NCI-H1694 (cell line): ENCODE results near the gene ALMS1.
"Not testable (repeated sequence)": the region's sequence is repeated elsewhere in the genome, so short reads cannot be mapped to it uniquely, and the experiment has no call there.

Experiments used
- DNase-seq: peaks from one replicate; lab custom pipeline; 2025; lab: John Stamatoyannopoulos, UW

Gene ALMS1

DNA sequence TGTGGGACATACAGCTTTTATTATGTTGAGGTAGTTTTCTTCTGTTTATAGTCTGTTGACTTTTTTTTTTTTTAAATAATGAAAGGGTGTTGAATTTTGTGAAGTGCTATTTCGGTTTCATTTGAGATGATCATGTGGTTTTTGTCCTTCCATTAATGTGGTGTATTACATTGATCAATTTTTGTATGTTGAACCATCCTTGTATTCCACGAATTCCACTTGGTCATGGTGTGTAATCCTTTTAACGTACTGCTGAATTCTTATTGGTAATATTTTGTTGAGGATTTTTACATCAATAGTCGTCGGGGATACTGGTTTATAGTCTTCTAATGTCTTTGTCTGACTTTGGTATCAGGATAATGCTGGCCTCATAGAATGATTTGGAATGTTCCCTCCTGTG is 18.8 kb downstream of the ALMS1 start:
- no peak for DNase-seq

- no peak for DNase-seq
Observed at GRCh38 chr2:73406996-73407395, 21.4 kb downstream of the ALMS1 start.

DNA sequence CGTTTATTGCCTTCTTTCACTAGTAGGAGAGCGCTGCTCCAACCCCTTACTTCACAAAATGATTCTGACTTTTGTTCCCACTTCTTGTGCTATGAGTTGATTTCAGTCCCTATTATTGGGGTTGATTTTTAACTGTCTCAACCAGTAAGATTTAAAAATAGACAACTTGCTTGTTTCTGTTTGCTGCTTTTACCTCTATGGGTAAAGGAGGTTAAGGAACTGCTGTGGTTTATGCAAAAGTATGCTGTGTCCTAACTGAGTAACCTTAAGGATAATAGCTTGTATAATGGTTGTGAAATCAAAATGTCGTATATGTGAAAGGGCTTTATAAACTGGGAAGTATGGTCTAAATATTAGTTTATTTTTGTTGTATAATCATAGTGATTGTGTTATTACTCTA is 22.6 kb downstream of the ALMS1 start:
- no peak for DNase-seq

- no peak for DNase-seq
Observed at GRCh38 chr2:73414696-73415095, 29.1 kb downstream of the ALMS1 start.

- no peak for DNase-seq
Observed at GRCh38 chr2:73415906-73416305, 30.3 kb downstream of the ALMS1 start.

DNA sequence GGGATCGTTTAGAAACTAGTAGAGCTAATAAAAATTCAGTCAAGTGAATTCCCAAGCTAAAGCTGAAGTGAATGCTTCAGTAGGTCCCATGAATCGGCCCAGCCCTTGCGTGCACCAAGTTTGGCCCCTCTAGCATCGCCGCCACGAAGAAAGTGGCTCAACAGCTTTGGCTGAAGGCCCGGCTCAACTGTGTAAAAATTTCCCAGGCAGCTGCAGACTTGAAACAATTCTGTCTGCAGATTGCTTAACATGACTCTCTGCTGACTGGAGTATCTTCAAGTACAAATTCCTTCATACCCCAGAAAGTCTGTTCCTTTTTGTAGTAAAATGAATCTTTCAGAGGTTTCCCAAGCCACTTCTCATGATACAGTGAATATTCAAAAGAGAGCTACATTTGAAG is 32.7 kb downstream of the ALMS1 start:
- no peak for DNase-seq

GRCh38 chr2:73423913-73424312 is 38.3 kb downstream of the ALMS1 start:
- DNase-seq: no peak

- no peak for DNase-seq
Observed at GRCh38 chr2:73426176-73426575, 40.5 kb downstream of the ALMS1 start.

- no peak for DNase-seq
Observed at GRCh38 chr2:73436019-73436418, 50.4 kb downstream of the ALMS1 start.

DNA sequence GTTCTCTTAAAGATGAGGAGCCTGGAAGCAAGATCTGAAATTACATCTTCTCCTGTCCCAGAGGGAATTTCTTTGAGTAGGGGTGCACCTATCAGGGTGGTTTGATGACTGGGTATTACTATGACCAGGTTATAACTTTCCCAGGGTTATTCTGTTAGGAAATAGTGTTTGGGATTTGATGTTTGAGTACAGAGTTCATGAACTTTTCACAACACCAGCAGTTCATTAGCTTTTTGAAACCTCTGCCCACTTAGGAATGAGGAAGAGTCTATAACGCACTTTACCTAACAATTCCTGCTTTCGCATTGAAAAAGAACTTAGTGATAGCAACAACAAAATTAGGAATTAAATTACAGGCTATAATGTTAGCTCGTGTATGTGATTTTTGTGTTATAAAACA is 58.6 kb downstream of the ALMS1 start:
- DNase-seq: no peak

- no peak for DNase-seq
Observed at GRCh38 chr2:73448856-73449255, 63.2 kb downstream of the ALMS1 start.

- DNase-seq: no peak
Observed at GRCh38 chr2:73449404-73449803, 63.8 kb downstream of the ALMS1 start.

DNA sequence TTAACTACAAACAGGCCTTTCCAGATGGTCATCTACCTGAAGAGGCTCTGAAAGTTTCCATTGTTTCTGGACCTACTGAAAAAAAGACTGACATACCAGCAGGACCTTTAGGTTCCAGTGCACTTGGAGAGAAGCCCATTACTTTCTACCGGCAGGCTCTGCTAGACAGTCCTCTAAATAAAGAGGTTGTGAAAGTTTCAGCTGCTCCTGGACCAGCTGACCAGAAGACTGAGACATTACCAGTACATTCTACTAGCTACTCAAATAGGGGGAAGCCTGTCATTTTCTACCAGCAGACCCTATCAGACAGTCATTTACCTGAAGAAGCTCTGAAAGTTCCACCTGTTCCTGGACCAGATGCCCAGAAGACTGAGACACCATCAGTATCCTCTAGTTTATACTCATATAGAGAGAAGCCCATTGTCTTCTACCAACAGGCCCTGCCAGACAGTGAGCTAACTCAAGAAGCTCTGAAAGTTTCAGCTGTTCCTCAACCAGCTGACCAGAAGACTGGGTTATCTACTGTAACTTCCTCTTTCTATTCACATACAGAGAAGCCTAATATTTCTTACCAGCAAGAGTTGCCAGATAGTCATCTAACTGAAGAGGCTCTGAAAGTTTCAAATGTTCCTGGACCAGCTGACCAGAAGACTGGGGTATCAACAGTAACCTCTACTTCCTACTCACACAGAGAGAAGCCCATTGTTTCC is 65.8 kb downstream of the ALMS1 start:
- DNase-seq: no peak

- no peak for DNase-seq
Observed at GRCh38 chr2:73457982-73458381, 72.3 kb downstream of the ALMS1 start.

- not testable (repeated sequence) for DNase-seq
Observed at GRCh38 chr2:73462388-73462787, 76.8 kb downstream of the ALMS1 start.

GRCh38 chr2:73468376-73468775 is 82.7 kb downstream of the ALMS1 start:
- DNase-seq: no peak

GRCh38 chr2:73483874-73484273 is 98.2 kb downstream of the ALMS1 start:
- not testable (repeated sequence) for DNase-seq

GRCh38 chr2:73487112-73487657 is 101.5 kb downstream of the ALMS1 start:
- DNase-seq: no peak

- no peak for DNase-seq
Observed at GRCh38 chr2:73488079-73488478, 102.4 kb downstream of the ALMS1 start.

GRCh38 chr2:73489053-73489452 is 103.4 kb downstream of the ALMS1 start:
- no peak for DNase-seq

DNA sequence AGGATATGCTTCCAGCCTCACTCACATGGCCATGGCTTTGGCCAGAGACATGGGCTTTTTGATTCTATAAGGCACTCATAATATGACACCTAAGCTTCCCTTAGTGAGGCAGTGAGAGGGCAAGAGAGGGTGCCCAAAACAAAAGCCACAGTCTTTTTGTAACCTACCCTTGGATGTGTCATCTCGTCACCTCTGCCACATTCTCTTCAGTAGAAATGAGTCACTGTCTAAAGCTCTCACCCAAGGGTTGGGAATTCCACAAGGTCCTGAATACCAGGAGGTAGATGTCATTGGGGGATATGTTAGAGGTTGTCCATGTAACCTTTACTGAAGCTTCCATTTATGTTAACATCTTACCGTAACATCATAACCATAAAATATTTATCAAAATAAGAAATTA is 108.4 kb downstream of the ALMS1 start:
- DNase-seq: no peak

DNA sequence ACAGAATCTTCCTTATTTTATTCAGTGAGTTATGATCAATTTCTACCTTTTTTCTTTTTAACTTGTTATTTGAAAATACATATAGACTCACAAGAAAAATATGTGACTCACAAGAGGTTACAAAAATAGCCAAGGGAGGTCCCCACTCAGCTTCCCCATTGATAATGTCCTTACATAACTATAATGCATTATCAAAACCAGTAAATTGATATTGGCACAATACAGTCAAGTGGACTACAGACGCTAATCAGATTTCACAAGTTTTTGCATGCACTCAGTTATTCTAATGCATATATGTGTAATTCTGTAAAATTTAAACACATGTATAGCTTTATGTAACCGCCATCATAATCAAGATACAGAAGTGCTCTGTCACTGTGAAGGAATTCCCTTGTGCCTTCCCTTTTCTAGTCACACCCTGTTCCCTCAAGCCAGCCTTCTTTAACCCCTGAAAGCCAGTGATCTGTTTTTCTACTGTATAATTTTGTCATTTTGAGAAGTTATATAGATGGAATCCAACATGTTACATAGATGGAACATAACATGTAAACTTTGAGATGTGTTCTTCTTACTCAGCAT is 118.4 kb downstream of the ALMS1 start:
- no peak for DNase-seq

GRCh38 chr2:73504850-73505249 is 119.2 kb downstream of the ALMS1 start:
- not testable (repeated sequence) for DNase-seq

- DNase-seq: not testable (repeated sequence)
Observed at GRCh38 chr2:73510470-73510869, 124.8 kb downstream of the ALMS1 start.
